GM18519 (cell line): ENCODE data around the gene CACNA1E.

ENCODE experiments used
- ATAC-seq: cut with Tn5 transposase; IDR thresholded peaks from one replicate; pipeline ENCODE4 v1.9.1; 2021; ENCODE audit warnings: mild to moderate bottlenecking, moderate library complexity; ENCODE audit not compliant: unreplicated experiment, low FRiP score

CACNA1E gene

DNA sequence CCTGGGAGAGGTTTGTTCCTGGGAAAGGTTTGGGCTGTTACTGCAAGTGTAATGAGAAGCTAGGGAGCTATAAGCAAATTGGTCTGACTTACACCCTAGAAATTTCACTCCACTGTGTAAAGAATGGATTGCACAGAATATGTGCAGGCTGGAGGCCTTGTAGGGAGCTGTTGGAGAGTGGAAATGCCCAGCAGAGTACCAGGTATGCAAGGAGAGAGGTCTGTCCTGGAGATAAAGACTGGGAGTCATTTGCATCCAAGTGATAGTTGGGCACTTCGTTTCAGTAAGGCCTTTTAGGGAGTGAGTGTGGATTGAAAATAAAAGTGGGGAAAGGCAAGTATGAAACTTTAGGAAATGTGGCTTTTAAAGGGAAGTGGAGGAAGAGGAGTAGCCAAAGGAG, 75.8 kb downstream of the CACNA1E start:
- no peak for ATAC-seq

- ATAC-seq: no peak
These were observed 79.1 kb downstream of the CACNA1E start for GRCh38 chr1:181562395-181562794.

DNA sequence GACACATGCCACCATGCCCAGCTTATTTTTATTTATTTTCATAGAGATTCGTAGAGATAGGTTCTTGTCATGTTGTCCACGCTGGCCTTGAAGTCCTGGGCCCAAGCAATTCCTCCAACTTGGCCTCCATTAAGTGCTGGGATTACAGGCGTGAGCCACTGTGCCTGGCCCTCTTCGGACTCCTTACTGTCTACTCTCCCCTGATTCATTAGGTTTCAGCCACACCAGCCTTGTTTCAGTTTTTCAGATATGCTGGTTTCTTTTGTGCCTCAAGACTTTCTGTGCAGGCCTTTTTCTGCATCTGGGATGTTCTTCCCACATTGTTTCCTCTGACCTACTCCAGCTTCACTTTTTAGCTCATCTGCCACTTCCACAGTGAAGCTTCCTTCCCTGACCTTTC, 85.4 kb downstream of the CACNA1E start:
- no peak for ATAC-seq

- ATAC-seq: no peak
These were observed 94.2 kb downstream of the CACNA1E start for GRCh38 chr1:181577475-181577874.

DNA sequence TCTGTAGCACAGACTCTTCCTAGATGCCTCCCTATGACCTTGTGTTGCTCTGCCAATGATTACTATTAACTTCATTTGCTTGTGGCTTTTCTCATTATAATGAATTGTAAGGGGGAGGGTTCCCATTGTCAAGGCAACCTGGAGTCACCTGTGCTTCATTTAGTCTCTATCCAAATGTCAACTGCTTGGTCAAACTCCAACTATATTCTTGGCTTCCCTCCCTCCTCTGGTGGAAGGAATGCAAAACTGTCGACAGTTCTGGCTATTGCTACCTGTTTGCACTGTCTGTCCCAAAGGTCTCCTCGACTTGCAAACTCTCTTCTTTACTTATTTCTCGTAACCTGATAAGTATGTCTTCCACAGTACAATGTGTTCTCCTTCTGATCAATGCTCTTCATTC, 100.3 kb downstream of the CACNA1E start:
- no peak for ATAC-seq

DNA sequence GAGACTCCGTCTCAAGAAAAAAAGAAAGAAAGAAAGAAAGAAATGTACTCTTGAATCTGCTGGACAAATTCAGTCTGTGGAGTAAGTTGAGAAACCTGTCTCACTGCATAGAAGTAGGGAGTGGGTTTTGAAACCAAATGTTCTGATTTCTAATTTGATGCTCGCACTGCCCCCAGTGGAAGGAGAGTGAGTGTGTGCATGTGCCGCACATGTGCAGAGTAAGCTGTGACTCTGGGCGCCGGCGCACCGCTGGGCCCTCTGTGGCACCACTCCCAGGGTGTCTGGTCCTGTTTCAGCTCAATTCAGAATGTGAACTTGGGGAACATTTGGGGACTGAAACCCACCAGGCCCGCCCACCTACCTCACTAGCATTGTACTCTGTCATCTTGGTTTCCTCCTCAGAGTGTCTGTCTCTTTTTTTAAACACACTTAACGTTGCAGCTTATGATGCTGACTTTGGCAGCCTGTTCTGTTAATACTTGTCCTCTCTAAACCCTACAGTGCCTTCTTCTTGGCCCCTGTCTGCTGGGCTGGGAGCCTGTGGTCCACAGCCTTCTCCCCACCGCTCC, 104.6 kb downstream of the CACNA1E start:
- ATAC-seq: no peak

DNA sequence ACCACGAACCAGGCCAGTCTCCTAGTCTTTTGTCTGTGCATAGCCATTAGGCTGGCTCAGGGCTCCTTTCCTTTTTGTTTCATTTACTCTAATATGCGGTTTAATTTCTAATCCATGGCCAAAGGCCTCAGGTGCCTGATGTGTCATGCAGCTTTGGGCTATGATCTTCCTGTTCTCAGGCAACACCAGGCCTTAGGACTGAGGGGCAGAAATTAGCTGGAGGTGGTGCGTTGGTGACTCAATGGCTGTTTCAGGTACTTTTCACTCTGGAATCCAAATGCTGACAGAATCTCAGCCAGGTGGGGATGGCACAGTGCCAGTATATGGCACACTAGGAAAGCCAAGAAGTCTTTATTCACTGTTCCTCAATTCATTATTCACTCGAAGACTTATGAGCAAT, 105.3 kb downstream of the CACNA1E start:
- ATAC-seq: no peak

DNA sequence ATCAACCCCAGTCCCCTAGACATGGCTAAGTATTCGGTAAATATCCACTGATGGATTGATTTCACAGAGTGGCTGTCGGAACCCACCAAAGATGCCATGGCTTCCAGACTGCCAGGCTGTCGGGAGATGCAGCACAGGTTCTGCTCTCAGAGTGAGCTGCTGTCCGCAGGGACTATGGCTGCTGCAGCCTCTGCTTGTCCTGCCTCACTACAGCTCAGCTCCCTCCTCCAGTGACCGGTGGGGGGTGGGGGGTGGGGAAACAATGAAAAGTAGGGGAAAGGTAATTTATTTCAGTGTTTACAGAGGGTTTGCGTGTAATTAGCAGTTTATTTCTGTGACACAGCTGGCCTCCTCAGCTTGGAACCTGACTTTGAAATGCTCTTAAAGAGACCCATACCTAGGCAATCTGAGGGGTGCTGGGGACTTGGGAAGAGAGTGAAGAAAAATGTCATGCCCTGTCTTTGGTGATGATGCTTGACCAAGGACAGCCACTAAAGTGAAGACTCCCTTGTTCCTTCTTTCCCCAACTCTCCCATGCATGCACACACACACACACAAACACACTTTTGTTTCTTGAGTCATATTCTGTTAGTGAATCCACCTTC, 109.0 kb downstream of the CACNA1E start:
- no peak for ATAC-seq

DNA sequence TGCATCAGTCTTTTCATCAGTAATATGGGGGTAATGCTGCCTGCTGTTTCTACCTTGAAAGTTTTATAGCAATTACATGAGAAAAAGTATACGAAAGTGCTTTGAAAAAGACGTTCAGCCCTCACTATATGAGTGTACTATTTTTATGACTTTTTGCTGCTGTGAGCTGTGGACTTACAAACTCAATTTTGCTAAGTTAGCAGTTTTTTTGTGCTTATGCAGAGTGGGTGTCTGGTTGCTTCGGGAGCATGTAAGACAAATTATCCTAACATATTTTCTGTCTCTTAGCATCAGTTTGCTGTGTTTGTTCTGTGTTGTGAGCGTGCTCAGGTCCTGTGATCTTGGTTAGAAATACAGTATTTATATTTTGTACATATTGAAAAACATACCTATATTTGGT, 109.7 kb downstream of the CACNA1E start:
- no peak for ATAC-seq

DNA sequence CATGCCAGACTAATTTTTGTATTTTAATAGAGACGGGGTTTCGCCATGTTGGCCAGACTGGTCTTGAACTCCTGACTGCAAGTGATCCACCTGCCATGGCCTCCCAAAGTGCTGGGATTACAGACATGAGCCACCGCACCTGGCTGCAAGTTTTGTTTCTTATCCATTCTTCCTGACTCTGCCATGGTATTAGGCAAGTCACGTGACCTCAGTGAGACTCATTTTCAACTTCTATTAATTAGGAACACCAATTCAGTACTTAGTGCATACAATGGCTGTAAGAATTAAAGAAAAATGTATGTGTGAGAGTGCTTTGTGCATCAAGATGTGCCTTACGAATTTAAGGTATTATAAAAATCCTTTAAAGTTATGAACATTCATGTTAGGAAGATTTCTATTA, 111.2 kb downstream of the CACNA1E start:
- no peak for ATAC-seq

GRCh38 chr1:181595234-181595633, 111.9 kb downstream of the CACNA1E start:
- ATAC-seq: no peak

GRCh38 chr1:181601186-181601950, 118.1 kb downstream of the CACNA1E start:
- no peak for ATAC-seq

- ATAC-seq: no peak
These were observed 120.6 kb downstream of the CACNA1E start for GRCh38 chr1:181603735-181604410.

- no peak for ATAC-seq
These were observed 121.3 kb downstream of the CACNA1E start for GRCh38 chr1:181604482-181605249.

- ATAC-seq: no peak
These were observed 124.2 kb downstream of the CACNA1E start for GRCh38 chr1:181607524-181607923.

DNA sequence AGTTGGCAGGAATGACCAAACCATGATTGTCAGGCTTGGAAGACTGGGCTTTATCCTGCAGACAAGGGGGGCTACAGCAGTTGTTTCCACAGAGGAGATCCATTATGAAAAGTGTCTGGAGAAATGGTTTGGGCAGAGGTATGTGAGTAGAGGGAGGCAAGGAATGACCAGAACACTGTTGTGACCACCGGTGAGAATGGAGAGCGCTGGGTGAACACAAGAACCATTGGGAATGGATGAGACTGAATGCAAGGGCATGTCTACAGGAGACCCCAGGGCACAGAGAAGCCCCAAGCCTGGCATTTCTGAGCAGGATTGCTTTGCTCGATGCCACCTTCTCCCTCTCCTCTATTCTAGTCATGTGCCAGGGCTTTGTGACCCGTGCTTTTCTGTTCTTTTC, 125.1 kb downstream of the CACNA1E start:
- no peak for ATAC-seq

DNA sequence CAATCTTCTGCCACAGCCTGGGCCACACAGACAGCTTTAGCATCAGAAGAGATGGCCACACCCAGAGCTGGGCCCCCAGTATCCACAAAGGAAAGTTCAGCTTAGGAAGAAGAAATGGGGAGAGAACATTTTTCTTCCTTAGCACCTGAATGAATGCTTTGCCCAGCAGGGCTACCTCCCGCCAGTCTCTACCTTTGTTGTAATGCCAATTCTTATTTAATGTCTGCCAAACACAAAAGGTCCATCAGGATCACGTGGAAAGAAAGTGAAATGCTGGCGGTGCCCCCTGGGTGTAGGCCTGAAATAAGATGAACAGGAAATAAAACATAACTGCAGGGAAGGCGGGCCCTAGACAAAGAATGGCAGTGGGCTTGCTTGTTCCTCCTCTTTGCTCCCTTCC, 125.6 kb downstream of the CACNA1E start:
- ATAC-seq: no peak

- no peak for ATAC-seq
These were observed 128.8 kb downstream of the CACNA1E start for GRCh38 chr1:181612100-181612499.

GRCh38 chr1:181618559-181618958, 135.2 kb downstream of the CACNA1E start:
- ATAC-seq: no peak

DNA sequence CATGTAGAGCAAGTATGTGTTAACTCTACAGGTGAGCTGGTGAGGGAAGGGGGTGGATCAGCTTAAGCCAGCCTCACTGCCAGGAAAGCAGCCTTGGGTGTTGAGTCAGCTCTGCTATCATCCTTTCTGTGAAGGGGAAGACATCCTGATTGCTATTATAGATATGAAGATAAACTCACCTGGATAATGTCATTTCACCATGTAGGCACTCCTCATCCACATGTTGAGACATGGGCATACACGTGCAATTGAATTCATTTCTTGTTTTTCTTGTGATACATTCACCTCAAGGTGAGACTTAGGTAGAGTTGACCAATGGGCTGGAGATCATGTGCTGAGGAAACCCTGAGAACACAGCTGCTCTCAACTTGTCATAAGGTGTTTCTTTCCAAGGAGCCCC, 136.9 kb downstream of the CACNA1E start:
- ATAC-seq: no peak

GRCh38 chr1:181623850-181624249, 140.5 kb downstream of the CACNA1E start:
- no peak for ATAC-seq
